Measurements from ENCODE around the gene ACTG1. TPM values are rescaled to one million over a fixed set of nuclear protein-coding genes. Genes with fewer than 3 reads are reported as not detected.

Gene ACTG1
- total and polyA plus RNA-seq, 2 of the 13 experiments (the other 11 are each of a cell fraction or from before 2014, with no cell fraction given), result 973 to 1,138 TPM

DNA sequence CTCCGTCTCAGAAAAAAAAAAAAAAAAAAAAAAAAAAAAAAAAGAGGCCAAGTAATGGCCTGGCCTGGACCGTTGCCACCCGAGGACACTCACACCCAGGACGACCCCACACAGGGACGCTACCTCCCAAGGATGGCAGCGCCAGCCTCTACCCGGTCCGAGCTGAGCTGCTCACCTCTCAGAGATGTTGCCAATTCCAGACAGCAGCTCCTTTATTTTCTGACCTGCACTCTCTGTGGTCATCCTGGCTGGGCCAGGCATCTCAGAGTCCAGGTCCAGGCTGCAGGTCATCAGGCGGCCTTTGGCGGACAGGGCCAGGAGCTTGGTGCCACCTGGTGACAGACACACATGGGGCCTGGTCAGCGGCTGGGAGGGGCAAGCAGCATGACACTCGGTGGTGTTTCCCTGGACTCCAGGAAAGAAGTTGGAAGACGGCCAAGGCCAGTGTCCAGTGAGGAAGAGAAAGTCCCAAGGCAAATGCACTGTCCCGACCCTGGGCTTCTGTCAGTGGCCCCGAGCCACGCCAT, 36.5 kb upstream of the ACTG1 start (continued):
- TF ChIP-seq EED (CRISPR knock-in tag; IDR thresholded peaks at IDR 0.05) (0 out of 2 replicates have a peak, but pooled peaks have one; percentile 28), FOSL1 (CRISPR knock-in tag; IDR thresholded peaks at IDR 0.05; ENCODE audit: borderline replicate concordance) (no peak), ZBTB8A (CRISPR knock-in tag; IDR thresholded peaks at IDR 0.05; ENCODE audit: borderline replicate concordance, low read depth) (no peak), SAP130 (CRISPR knock-in tag; IDR thresholded peaks at IDR 0.05; ENCODE audit: low read depth) (peak; percentile 49; the same call in 1 of the 2 replicates), ZFX (CRISPR knock-in tag; IDR thresholded peaks at IDR 0.05; ENCODE audit: low read depth) (0 out of 2 replicates have a peak, but pooled peaks have one; percentile 30), EHMT2 (IDR thresholded peaks at IDR 0.05; ENCODE audit: borderline replicate concordance, low read depth, low read length) (no peak), ZNF20 (CRISPR knock-in tag; IDR thresholded peaks at IDR 0.05) (no peak), PTBP1 (IDR thresholded peaks at IDR 0.05; ENCODE audit: low read depth, low read length, poor library complexity, severe bottlenecking) (no peak), ZSCAN29 (CRISPR knock-in tag; conservative IDR thresholded peaks at IDR 0.05) (no peak), ZNF703 (CRISPR knock-in tag; IDR thresholded peaks at IDR 0.05; ENCODE audit: borderline replicate concordance) (no peak), ZNF264 (CRISPR knock-in tag; IDR thresholded peaks at IDR 0.05) (no peak), ZNF619 (CRISPR knock-in tag; IDR thresholded peaks at IDR 0.05) (no peak), STAG1 (CRISPR knock-in tag; IDR thresholded peaks at IDR 0.05) (peak; percentile 25), ZNF12 (CRISPR knock-in tag; IDR thresholded peaks at IDR 0.05) (no peak), ARNT2 (CRISPR knock-in tag; IDR thresholded peaks at IDR 0.05; ENCODE audit: low read depth) (no peak), HNF4A (CRISPR knock-in tag; IDR thresholded peaks at IDR 0.05) (peak; percentile 36; the same call in 1 of the 2 replicates), ZNF775 (CRISPR knock-in tag; IDR thresholded peaks at IDR 0.05; ENCODE audit: borderline replicate concordance) (no peak), HNF4G (IDR thresholded peaks at IDR 0.05; ENCODE audit: borderline replicate concordance, low read depth, low read length) (no peak), HNF4G (CRISPR knock-in tag; IDR thresholded peaks at IDR 0.05; ENCODE audit: borderline replicate concordance, low read depth) (no peak)
- TF ChIP-seq, protein P1, sequence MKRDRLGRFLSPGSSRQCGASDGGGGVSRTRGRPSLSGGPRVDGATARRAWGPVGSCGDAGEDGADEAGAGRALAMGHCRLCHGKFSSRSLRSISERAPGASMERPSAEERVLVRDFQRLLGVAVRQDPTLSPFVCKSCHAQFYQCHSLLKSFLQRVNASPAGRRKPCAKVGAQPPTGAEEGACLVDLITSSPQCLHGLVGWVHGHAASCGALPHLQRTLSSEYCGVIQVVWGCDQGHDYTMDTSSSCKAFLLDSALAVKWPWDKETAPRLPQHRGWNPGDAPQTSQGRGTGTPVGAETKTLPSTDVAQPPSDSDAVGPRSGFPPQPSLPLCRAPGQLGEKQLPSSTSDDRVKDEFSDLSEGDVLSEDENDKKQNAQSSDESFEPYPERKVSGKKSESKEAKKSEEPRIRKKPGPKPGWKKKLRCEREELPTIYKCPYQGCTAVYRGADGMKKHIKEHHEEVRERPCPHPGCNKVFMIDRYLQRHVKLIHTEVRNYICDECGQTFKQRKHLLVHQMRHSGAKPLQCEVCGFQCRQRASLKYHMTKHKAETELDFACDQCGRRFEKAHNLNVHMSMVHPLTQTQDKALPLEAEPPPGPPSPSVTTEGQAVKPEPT (CRISPR knock-in tag; IDR thresholded peaks at IDR 0.05; ENCODE audit: low read depth), result no peak
- TF ChIP-seq, protein P2, sequence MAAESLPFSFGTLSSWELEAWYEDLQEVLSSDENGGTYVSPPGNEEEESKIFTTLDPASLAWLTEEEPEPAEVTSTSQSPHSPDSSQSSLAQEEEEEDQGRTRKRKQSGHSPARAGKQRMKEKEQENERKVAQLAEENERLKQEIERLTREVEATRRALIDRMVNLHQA (CRISPR knock-in tag; IDR thresholded peaks at IDR 0.05), result no peak
- TF ChIP-seq, protein P3, sequence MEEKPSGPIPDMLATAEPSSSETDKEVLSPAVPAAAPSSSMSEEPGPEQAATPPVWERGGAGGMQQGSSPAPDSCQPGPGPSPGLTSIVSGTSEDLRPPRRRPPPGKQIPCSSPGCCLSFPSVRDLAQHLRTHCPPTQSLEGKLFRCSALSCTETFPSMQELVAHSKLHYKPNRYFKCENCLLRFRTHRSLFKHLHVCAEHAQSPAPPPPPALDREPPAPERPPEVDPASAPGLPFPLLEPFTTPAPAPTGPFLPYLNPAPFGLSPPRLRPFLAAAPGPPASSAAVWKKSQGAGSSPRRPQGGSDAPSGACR (CRISPR knock-in tag; IDR thresholded peaks at IDR 0.05), result no peak
- TF ChIP-seq, protein P4, sequence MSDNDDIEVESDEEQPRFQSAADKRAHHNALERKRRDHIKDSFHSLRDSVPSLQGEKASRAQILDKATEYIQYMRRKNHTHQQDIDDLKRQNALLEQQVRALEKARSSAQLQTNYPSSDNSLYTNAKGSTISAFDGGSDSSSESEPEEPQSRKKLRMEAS (IDR thresholded peaks at IDR 0.05), result 0 out of 2 replicates have a peak, but pooled peaks have one; percentile 22
- TF ChIP-seq, protein P5, sequence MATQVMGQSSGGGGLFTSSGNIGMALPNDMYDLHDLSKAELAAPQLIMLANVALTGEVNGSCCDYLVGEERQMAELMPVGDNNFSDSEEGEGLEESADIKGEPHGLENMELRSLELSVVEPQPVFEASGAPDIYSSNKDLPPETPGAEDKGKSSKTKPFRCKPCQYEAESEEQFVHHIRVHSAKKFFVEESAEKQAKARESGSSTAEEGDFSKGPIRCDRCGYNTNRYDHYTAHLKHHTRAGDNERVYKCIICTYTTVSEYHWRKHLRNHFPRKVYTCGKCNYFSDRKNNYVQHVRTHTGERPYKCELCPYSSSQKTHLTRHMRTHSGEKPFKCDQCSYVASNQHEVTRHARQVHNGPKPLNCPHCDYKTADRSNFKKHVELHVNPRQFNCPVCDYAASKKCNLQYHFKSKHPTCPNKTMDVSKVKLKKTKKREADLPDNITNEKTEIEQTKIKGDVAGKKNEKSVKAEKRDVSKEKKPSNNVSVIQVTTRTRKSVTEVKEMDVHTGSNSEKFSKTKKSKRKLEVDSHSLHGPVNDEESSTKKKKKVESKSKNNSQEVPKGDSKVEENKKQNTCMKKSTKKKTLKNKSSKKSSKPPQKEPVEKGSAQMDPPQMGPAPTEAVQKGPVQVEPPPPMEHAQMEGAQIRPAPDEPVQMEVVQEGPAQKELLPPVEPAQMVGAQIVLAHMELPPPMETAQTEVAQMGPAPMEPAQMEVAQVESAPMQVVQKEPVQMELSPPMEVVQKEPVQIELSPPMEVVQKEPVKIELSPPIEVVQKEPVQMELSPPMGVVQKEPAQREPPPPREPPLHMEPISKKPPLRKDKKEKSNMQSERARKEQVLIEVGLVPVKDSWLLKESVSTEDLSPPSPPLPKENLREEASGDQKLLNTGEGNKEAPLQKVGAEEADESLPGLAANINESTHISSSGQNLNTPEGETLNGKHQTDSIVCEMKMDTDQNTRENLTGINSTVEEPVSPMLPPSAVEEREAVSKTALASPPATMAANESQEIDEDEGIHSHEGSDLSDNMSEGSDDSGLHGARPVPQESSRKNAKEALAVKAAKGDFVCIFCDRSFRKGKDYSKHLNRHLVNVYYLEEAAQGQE (IDR thresholded peaks at IDR 0.05; ENCODE audit: borderline replicate concordance in 1 of 2, low read depth in 1 of 2, low read length in 2 of 2), result no peak
